Lower leg skin (tissue), 4 donors: ENCODE results near the gene MRPL16. TPM values are rescaled to one million over a fixed set of nuclear protein-coding genes. Genes with fewer than 3 reads are reported as not detected.

Experiments
- DNase-seq, 2 donors: peaks; one replicate each; pipeline ENCODE4 v3.0.0-alpha.2; 2019; ENCODE audit warnings: low spot score in 2 of 2
- H3K4me3 ChIP-seq: fragments of 200-600 bp; sonication (generic); 2 replicates; pipeline ENCODE4 v1.5.1; 2017; ENCODE audit warnings: mild to moderate bottlenecking, low read depth; ENCODE audit not compliant: poor library complexity, severe bottlenecking
- CTCF ChIP-seq, 3 donors: fragments of 450-650 bp; IDR thresholded peaks; one replicate each; pipeline ENCODE4 v1.5.1; 2016; ENCODE audit warnings: antibody characterized with exemption in 3 of 3, mild to moderate bottlenecking in 3 of 3, moderate library complexity in 2 of 3
- POLR2A ChIP-seq, 2 donors: fragments of 450-650 bp; IDR thresholded peaks; one replicate each; pipeline ENCODE4 v1.6.1; 2016 to 2017; ENCODE audit warnings: antibody characterized with exemption in 2 of 2, mild to moderate bottlenecking in 1 of 2, moderate library complexity in 1 of 2
- WGBS, 2 donors: methylation state at CpG; one replicate each; pipeline ENCODE4 v1.1.5; 2018; 5-methylcytosine and 5-hydroxymethylcytosine counted together
- intact Hi-C: fragments of 100-400 bp; cut with DNase I; formaldehyde crosslinking; loops from one replicate; pipeline ENCODE4 v1.15.0; 2023; ENCODE audit warnings: low total_unique reads
- total RNA-seq, 4 donors: library from RNA; depleted of rRNA; stranded (reverse); fragments of >200 nt; gene quantifications; one replicate each; pipeline ENCODE4 v1.1.0, GENCODE V29; 2016

The MRPL16 gene
- total RNA-seq, 4 donors from 2014 or later: 21.4 to 35.6 (median 28.8) TPM

GRCh38 chr11:59815754-59816153 lies 5.2 kb upstream of the MRPL16 start:
- WGBS, 2 donors: 79 to 86% methylated on average over 1 of the region's 1 CpG
- intact Hi-C loops: no loop called here
- no peak for TF ChIP-seq POLR2A (IDR thresholded peaks at IDR 0.05)
- no peak for TF ChIP-seq CTCF (IDR thresholded peaks at IDR 0.05)
- no peak for DNase-seq
- no peak overlapping the region for H3K4me3 ChIP-seq

DNA sequence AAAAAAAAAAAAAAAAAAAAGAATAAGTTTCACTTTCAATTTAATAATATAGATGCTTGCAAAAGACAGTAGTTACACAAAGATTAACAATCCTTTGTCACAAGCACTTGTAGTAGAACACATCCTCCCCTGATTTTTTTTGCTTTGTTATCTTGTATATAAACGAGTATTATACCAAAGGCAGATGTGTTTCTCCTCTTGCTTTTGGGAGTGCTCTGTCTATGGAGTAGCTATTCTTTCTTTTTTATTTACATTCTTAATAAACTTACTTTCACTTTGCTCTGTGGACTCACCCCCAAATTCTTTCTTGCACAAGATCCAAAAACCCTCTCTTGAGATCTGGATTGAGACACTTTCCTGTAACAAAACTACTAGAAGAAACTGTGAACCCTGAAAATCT lies 3.4 kb upstream of the MRPL16 start:
- 62 to 64% methylated on average over 1 of the region's 1 CpG for WGBS, 2 donors
- intact Hi-C loops: loop anchor here (5.0 kb wide), 1 partner anchor 1127 kb away; no protein-coding TSS in a partner anchor
- no peak overlapping the region for H3K4me3 ChIP-seq
- no peak for DNase-seq
- TF ChIP-seq CTCF (IDR thresholded peaks at IDR 0.05) (no peak), POLR2A (IDR thresholded peaks at IDR 0.05) (no peak)

- TF ChIP-seq POLR2A (IDR thresholded peaks at IDR 0.05): no peak
- no peak for TF ChIP-seq CTCF (IDR thresholded peaks at IDR 0.05)
- no peak overlapping the region for H3K4me3 ChIP-seq
- intact Hi-C loops: loop anchor here (5.0 kb wide), 1 partner anchor 1126 kb away; no protein-coding TSS in a partner anchor
- DNase-seq: no peak
- 92 to 95% methylated on average over 1 of the region's 1 CpG for WGBS, 2 donors
Measured at GRCh38 chr11:59813364-59813763, 2.8 kb upstream of the MRPL16 start.

GRCh38 chr11:59812220-59812619 lies 1.6 kb upstream of the MRPL16 start:
- DNase-seq: no peak
- 89 to 94% methylated on average over 2 of the region's 2 CpGs for WGBS, 2 donors
- H3K4me3 ChIP-seq: no peak overlapping the region
- TF ChIP-seq CTCF (IDR thresholded peaks at IDR 0.05): no peak
- no peak for TF ChIP-seq POLR2A (IDR thresholded peaks at IDR 0.05)
- intact Hi-C loops: loop anchor here (5.0 kb wide), 1 partner anchor 1125 kb away; no protein-coding TSS in a partner anchor

GRCh38 chr11:59810911-59811259 lies 307 bp upstream of the MRPL16 start:
- 10 to 13% methylated on average over 8 of the region's 8 CpGs for WGBS, 2 donors
- H3K4me3 ChIP-seq: no peak overlapping the region
- TF ChIP-seq CTCF (IDR thresholded peaks at IDR 0.05): no peak
- TF ChIP-seq POLR2A (IDR thresholded peaks at IDR 0.05): no peak
- DNase-seq: no peak
- intact Hi-C loops: loop anchor here (5.0 kb wide), 1 partner anchor 1124 kb away; no protein-coding TSS in a partner anchor

DNA sequence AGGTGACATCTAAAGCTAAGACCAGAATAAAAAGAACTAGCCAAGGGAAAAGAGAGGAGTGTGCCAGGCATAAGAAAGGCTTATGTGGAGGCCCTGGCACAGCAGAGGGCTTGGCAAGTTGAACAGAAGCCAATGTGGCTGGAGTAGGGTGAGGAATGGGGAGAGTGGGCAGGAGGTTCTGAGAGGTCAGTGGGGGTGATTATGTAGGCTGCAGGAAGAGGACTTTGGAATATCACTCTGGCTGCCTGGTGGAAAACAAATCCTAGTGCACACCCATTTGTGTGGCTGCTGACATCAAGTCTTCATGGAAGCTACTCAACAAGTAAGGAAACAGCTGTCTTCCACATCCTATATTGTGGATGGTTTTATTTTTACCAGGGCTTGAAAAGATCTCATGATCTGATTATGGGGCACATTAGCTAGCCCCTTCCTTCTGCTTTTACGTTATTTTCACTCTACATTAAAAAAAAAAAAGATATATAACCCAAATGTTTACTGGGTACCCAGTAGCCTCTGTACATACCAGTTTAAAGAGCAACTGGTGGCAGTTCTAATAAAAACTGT lies 3.4 kb downstream of the MRPL16 start:
- TF ChIP-seq POLR2A (IDR thresholded peaks at IDR 0.05): no peak
- TF ChIP-seq CTCF (IDR thresholded peaks at IDR 0.05): no peak
- H3K4me3 ChIP-seq: no peak overlapping the region
- 57 to 68% methylated on average over 1 of the region's 1 CpG for WGBS, 2 donors
- intact Hi-C loops: loop anchor here (10.0 kb wide), 1 partner anchor 112 kb away; no protein-coding TSS in a partner anchor
- DNase-seq: no peak
